ENCODE data around the gene SLC43A1.

DNA sequence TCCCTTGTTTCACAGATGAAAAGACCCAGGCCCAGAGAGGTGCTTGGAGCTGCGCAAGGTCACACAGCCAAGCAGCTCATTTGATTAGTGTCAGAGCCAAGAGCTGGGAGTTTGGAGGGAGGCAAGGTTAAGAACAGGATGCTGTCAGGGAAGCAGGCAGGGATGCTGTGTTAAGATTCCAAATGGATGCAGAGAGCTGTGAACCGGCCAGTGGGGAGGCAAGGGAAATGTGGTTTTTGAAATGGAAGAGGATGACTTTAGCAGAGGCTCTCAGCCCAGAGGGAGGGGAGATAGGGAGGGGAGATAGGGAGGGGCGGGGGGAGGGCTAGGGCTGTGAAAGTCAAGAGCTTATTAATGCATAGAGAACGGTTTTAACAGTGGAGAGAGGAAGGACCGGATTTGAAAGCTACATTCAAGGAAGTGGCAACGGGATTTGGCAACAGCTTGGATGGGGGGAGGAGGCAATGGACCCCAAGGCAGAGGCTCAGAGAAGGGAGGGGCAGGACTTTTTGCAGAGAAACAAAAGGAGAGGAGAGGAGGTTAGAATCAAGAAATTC is 42.1 kb downstream of the SLC43A1 start:
- TF ChIP-seq POLR2AphosphoS5 (IDR thresholded peaks at IDR 0.05) (no peak), POLR2A (IDR thresholded peaks at IDR 0.05) (no peak), EP300 (IDR thresholded peaks at IDR 0.05) (no peak)
- TF ChIP-seq, protein P1, sequence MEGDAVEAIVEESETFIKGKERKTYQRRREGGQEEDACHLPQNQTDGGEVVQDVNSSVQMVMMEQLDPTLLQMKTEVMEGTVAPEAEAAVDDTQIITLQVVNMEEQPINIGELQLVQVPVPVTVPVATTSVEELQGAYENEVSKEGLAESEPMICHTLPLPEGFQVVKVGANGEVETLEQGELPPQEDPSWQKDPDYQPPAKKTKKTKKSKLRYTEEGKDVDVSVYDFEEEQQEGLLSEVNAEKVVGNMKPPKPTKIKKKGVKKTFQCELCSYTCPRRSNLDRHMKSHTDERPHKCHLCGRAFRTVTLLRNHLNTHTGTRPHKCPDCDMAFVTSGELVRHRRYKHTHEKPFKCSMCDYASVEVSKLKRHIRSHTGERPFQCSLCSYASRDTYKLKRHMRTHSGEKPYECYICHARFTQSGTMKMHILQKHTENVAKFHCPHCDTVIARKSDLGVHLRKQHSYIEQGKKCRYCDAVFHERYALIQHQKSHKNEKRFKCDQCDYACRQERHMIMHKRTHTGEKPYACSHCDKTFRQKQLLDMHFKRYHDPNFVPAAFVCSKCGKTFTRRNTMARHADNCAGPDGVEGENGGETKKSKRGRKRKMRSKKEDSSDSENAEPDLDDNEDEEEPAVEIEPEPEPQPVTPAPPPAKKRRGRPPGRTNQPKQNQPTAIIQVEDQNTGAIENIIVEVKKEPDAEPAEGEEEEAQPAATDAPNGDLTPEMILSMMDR (IDR thresholded peaks at IDR 0.05), result no peak

Measured in sigmoid colon (tissue), 4 donors.